GM18526 (cell line): ENCODE results near the gene ASTL.

ENCODE experiments used
- POLR2A ChIP-seq: IDR thresholded peaks from 3 replicates; pipeline ENCODE4 v1.6.1; 2011; ENCODE audit not compliant: insufficient read length; ENCODE audit errors: extremely low read depth

Gene ASTL

DNA sequence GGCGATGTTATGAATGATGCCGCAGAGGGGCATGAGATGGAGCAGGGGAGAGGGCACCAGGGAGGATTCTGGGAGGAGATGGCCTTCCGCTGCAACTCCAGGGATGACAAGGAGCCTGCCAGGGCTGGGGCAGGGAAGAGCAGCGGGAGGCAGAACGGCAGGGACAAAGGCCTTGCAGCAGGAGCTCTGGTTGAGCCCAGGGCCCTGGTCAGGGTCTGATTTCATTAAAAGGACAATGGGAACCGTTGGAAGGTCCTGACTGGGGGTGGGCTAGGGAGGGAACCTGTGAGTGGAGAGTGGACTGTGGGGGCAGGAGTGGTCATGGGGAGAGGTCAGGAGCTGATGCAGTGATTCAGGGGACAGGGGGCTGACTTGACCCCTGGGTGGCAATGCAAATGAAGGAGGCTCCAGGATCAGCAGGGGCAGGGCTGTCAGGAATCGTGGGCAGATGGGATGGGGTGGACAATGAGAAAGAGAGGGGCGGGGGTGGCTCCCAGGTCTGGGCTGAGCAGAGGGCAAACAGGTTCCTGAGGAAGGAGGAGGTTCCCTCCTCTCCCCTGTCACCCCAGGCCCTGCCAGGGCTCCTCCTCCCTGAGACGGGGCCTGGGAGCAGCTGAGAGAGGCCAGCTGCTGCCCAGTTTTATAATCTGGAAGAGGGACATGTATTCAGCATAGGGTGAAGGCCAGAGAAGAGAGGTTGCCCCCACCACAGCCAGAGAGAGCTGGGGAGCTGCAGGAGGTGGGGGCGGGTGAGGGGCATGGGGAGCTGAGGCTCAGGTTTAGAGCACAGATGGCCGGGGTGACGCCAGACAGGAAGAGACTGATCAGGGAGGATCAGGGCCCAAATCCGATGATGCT is 14.2 kb upstream of the ASTL start:
- no peak for TF ChIP-seq POLR2A

- no peak for TF ChIP-seq POLR2A
Measured at GRCh38 chr2:96151595-96152303, 13.4 kb upstream of the ASTL start.

DNA sequence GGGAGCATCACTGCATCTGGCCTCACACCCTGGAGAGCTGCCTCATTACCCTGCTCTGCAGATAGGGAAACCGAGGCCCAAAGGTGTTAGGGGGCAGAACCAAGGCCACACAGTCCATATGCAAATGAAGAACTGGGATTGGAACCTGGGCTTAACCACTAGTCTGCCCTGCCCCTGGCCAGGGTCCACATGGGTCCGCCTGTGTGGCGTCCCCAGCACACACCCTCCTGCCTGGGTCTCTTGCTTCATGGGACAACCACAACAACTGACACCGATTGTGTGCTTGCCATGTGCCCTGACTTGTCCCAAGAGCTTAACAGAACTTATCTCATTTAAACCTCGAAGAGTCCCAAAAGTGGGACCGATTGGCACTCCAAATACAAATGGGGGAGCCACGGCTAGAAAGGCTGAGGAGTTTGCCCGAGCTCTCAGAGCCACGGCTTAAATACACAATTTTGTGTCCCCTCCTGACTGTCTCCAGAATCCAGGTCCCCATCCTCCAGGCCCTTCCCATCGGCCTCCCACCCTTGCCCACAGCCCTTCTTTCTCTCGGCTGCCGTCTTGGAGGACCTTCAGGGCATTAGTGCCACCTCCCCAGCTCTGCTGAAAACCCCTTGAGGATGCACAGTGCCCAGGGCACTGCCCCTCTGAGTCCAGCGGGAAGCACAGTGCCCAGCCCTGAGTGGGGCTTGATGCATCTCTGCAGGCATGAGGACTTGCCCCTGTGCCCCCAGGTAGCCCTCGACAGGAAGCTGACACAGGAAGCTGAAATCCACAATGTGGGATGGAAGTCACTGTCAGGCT is 12.7 kb upstream of the ASTL start:
- TF ChIP-seq POLR2A = no peak

DNA sequence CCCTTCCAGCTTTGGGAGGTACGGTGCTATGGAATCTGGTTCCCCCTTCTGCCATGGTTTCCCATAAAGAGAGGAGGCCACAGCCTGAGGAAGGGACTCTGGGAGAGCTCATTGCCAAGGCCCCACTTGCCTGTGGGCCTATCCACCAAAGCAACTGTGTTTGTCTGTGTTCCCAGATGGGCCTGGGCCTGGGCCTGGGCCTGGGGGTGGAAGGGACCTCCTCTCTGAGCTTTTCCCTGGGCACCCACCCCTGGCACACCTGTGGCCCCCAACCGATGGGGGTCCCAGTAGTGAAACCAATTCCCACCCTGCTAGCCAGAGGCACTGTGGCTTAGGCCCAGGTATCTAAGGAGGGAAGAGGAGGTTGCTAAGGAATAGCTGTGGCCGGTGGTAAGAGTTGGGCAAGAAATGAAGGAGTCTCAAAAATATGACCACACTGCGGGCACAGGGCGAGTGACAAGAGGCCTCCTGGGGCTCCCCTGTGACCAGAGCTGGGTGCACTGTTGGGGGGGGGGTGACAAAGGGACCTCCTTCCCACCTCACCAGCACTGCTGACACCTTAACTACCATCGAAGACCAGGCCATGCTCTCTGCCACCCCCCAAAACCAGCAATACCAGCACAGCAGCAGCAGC is 11.8 kb upstream of the ASTL start:
- TF ChIP-seq POLR2A = no peak

DNA sequence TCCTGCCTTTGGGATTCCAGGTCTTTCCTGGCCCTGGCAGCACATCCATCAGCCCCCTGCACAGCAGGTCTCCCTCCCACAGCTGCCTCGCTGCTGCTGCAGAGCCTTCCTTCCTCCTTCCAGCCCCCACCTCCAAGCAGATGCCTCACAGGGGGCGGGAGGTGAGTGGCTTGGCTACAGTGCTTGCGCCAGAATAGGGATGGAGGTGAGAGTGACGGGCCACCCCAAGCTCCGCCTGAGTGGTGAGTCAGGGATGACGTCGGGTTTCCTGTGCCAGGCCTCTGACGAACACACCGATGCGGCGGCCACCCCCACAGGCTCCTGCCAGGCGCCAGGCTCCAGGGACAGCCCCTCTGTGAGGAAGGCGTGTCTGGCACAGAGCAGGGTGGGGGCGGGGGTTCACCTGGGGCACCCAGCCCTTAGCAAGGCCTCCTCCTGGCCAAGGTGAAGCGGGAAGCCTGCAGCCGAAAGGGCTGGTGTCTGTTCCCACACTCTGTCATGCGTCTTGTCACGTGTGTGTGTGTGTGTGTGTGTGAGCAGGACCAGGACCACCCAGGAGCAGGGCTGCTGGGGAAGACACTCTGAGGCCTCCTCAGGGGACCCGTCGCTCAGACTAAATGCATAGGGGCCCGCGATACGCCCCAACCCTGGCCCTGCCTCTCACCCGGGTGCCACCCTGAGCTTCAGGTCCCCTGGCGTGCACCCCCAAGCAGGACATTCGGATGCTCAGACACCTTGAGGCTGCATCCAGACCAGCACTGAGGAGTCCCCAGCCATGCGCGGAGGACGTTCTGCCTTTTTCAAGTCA is 10.3 kb upstream of the ASTL start:
- peak; percentile 58 for TF ChIP-seq POLR2A

- TF ChIP-seq POLR2A = no peak
Measured at GRCh38 chr2:96147593-96148201, 9.4 kb upstream of the ASTL start.

GRCh38 chr2:96146881-96147592 is 8.7 kb upstream of the ASTL start:
- no peak for TF ChIP-seq POLR2A

DNA sequence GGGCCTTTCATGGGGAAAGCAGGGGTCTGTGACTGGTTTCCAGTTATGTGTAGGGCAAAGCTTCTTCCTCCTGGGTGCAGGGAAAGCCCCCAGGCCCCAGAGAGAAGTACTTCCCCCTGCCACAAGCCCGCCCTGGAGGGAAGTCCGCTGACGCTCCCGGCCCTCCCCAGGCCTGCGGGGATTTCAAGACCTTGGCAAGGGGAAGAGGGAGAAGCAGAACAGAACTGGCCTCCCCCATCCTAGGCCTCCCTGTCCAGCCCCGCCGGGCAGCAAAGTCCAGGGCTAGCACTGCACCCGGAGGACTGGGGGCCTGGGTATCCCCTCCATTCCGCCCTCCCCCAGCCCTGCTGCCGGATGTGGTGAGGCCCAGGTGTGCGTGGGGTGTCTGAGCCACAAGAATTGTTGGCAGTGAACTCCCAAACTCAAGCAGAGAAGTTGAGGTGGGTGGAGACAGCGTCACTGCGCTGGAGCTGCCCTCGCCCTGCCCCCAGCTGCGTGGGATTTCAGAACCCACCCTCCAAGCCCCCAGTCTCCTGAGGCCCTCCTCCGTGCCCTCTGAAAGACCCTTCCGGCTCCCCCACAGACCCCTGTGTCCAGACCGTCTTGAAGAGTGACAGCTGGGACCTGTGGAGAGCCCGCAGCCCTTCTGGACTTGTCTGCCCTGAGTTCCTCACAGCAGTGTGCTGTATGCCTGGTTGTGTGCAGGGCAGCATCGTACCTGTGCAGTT is 8.0 kb upstream of the ASTL start:
- peak; percentile 49 for TF ChIP-seq POLR2A

DNA sequence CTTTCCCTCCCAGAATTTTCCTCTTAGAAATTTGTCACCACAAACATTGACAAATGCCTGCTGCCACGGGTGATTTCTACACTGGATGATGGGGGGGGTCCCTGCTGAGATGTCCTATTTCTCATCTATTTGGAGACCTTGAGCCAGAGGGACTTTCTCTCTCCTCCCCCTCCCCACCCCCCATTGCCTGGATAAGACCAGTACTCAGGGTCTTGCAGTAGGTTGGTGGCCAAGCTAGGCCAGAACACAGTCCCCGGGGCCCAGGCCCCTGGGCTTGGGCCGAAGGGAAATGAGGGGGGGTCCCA is 7.5 kb upstream of the ASTL start:
- no peak for TF ChIP-seq POLR2A

GRCh38 chr2:96145036-96145847 is 6.9 kb upstream of the ASTL start, which contains the start of gene DUSP2:
TSS of gene DUSP2 (minus strand) at chr2:96145440. CDS start at chr2:96145354, 86 bp downstream.
- TF ChIP-seq POLR2A = peak; percentile 100

DNA sequence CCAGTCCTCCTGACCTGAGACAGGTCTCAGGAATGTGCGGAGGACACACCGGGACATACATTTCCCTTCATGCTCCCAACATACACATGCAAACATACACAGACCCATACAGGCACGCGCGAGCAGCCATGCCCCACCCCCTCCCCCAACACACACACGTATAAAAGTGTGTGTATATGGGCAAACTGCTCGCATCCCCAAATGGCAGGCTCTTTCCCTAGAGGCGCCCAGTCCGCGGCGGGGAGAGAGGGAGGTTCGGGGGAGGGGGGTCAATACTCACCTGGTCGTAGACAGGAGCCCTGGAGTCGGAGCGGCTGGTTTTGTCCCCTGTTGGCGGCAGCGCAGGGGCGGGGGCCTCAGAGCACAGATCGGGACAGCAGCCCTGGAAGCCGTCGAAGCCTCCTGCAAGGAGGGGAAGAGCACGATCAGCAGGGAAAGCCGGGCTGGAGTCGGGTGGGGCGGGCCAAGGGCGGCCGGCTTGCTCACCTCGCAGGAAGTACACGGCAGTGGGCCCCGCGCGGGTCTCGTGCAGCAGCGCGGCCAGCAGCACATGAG is 6.3 kb upstream of the ASTL start:
- peak; percentile 45 for TF ChIP-seq POLR2A

DNA sequence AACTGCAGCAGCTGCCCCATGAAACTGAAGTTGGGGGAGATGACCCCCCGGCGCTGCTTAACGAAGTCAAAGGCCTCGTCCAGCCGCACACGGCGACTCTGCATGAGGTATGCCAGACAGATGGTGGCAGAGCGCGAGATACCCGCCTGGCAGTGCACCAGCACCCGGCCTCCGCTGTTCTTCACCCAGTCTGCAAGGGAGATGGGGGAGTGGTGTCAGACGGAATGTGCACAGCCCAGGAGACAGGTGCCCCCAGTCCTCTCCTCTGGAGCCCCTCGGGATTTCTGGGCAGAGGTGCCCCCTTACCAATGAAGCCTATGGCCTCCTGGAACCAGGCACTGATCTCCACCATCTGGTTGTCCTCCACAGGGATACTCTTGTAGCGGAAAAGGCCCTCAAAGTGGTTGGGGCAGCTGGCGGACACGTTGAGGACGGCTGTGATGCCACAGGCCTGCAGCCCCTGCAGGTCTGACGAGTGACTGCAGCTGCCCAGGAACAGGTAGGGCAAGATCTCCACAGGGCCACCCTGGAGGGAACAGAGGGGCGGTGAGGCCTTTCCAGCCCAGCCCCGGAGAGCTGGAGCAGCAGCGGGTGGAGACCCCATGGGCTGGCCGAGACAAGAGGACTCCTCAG is 5.7 kb upstream of the ASTL start:
- TF ChIP-seq POLR2A = no peak
